Measurements from ENCODE around the gene FAM210A.

FAM210A gene

DNA sequence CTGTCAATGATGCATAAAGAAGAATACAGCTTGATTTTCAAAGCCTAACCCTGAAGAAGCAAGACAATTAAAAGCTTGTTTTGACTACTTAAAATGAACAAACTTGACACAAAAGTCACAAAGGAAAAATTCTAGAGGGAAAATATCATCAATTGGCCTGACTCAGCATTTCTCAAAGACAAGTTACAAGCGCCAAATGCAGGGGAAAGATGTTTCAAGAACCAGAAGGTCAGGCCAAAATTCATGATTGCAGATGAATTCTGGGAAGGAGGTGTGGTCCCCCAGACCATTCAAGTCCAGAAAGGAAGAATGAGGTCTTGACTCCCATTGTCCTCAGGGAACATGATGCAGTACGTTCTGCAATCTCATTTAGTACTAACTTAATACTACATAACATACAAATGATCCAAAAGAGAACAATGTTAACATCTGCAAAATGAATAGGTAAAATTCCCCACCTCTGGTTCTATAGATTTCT lies 64.5 kb downstream of the FAM210A start:
- no peak for DNase-seq (ENCODE audit: extremely low spot score)
- POLR2A ChIA-PET = no interaction called here
- TF ChIP-seq, protein P1, sequence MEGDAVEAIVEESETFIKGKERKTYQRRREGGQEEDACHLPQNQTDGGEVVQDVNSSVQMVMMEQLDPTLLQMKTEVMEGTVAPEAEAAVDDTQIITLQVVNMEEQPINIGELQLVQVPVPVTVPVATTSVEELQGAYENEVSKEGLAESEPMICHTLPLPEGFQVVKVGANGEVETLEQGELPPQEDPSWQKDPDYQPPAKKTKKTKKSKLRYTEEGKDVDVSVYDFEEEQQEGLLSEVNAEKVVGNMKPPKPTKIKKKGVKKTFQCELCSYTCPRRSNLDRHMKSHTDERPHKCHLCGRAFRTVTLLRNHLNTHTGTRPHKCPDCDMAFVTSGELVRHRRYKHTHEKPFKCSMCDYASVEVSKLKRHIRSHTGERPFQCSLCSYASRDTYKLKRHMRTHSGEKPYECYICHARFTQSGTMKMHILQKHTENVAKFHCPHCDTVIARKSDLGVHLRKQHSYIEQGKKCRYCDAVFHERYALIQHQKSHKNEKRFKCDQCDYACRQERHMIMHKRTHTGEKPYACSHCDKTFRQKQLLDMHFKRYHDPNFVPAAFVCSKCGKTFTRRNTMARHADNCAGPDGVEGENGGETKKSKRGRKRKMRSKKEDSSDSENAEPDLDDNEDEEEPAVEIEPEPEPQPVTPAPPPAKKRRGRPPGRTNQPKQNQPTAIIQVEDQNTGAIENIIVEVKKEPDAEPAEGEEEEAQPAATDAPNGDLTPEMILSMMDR (IDR thresholded peaks at IDR 0.05; ENCODE audit: control extremely low read depth, extremely low read depth, low read depth, missing control alignments) = no peak
- CTCF ChIA-PET = no interaction called here

DNA sequence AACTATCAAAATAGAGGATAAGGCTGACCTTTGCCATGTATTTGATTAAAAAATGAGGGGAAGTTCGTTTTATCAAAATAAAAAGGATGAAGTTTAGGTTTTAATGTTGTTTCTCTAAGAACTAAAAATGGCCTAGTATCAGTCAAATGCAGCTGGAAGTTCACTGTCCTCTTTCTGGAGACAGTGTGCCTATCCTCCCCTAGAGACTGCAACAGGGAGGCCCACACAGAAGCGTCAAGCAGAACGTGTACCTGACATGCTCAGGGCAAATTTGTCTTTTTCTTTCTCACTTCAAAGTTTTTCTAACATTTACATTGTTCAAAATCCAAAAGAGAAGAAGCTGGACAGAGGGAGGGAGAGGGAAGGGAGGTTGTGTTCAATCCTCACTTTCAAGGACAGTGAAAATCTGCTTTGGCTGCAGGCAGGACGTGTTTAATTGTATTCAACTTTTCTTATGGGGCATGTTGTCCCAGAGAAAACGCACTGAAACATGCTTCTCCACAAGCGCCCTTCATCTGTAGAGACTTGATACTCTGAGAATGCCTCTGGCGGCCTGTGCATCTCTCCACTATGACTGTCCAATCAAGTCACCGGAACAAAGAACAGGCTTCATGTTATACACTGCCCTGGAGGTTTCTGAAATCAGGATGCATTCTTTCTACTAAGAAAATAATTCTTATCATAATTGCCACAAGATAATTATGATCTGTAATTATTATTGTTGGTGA lies 65.1 kb downstream of the FAM210A start:
- POLR2A ChIA-PET = no interaction called here
- TF ChIP-seq, protein P1 (IDR thresholded peaks at IDR 0.05; ENCODE audit: control extremely low read depth, extremely low read depth, low read depth, missing control alignments) = no peak
- no peak for DNase-seq (ENCODE audit: extremely low spot score)
- CTCF ChIA-PET = no interaction called here

DNA sequence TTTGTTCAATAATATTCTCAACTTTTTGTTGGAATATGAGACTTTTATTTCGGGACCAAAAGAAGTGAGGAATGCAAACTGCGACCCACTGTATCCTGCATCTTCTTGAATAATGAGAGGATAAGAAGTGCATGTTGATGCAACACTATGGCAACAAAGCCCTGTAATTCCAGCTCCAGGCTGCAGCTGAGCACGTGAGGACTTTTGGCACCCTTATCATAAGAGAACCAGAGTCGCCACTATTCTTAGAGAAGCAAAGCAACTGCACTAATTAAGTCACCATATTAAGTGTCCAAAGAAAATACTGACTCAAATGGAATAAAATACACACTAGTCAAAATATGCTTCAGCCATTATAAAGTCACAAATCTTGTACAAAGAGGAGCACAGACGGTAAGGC lies 65.8 kb downstream of the FAM210A start:
- ChIA-PET POLR2A (no interaction called here), CTCF (no interaction called here)
- DNase-seq (ENCODE audit: extremely low spot score) = no peak
- TF ChIP-seq, protein P1 (IDR thresholded peaks at IDR 0.05; ENCODE audit: control extremely low read depth, extremely low read depth, low read depth, missing control alignments) = no peak

DNA sequence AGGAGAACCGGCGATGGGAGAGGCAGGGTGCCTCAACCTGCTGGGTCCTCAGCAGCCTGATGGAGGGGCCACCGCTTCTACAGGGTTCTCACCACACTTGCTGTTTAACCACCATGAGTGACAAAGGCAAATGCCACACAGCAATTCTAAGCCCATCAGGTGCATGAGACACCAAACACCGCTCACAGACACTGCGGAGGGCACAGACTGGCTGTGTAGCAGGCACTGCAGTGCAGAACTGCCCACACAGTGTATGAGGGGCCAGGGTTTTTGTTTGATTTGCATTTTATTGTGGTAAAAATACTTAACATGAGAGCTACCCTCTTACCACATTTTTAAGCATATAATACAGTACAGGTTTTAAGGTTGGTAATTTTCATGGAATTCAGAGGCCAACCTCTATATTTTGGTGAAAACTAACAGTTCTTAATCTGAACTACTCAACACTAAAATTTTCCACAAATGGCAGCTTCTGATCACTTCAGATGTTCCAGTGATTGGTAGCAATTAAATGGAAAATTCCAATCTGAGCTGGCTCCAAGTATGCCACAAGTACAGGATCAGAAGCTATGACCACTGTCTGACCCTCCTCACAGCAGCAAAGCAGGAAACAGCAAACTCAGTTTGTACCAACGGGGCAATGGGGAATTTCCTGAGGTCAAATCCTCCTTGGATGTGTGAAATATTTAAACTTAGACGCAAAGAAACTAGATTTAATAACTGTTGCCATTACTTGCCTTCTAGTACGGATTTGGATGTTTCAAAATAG lies 67.7 kb downstream of the FAM210A start:
- CTCF ChIA-PET = interaction anchor here (2.2 kb wide), 1 partner anchor 11 kb away, joined by 4 read pairs; no protein-coding TSS in a partner anchor
- no peak for DNase-seq (ENCODE audit: extremely low spot score)
- POLR2A ChIA-PET = no interaction called here
- TF ChIP-seq, protein P1 (IDR thresholded peaks at IDR 0.05; ENCODE audit: control extremely low read depth, extremely low read depth, low read depth, missing control alignments) = no peak

DNA sequence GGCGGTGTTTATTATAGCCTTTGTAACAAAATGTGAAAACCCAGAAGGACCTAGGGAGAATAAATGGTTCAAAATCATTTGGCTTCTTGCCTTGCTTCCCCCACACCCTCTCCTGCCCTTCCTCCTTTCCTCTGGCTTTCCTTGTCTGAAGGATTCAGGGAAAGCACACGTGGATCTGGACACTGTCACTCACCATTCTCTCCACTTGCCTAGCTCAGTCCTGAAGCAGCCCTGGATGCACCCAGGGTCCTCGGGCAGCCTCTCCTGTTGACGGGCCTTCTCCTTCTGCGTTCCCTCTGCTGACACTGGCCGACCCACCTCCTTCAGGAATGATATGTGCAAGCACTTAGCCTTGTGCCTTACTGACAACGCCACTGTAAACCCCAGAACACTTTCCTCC lies 68.4 kb downstream of the FAM210A start:
- POLR2A ChIA-PET = no interaction called here
- CTCF ChIA-PET = interaction anchor here (2.2 kb wide), 1 partner anchor 10 kb away, joined by 4 read pairs; no protein-coding TSS in a partner anchor
- DNase-seq (ENCODE audit: extremely low spot score) = no peak

DNA sequence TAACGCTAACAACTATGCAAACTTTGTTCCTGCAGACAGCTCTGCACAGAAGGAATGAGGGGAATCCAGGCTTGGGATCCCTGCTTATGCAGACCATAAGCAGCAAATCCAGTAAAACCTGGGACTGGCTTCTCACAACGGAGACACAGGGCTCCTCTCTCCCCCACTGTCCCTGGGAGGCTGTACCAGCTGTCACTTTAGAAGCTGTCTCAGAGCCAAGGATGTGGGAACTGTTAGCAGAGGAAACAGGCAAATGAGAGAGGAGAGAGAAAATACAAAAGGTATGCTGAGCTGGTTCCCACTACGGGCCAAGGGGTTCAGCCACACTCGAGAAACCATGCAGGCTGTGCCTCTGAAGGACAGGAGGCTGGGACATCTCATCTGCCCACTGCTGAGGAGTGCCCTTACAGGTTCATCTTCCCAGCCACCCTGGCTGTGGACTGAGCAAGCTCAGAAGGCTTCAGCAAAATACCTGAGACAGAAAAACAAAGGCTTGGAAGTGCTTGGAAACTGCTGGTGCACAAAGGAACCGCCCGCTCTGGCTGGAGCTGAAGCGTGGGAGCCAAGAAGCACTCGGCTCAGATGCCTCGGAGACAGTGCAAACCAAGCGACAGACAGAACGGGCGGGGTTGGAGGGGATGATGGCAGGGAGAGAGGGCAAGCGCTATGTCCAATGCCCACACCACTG lies 72.5 kb downstream of the FAM210A start:
- ChIA-PET CTCF (interaction anchor here (1.3 to 1.4 kb wide), 2 partner anchors 9 to 10 kb away, joined by 3 read pairs; no protein-coding TSS in a partner anchor), POLR2A (no interaction called here)
- TF ChIP-seq, protein P1 (IDR thresholded peaks at IDR 0.05; ENCODE audit: control extremely low read depth, extremely low read depth, low read depth, missing control alignments) = no peak
- no peak for DNase-seq (ENCODE audit: extremely low spot score)

More for the DNA sequence above, 68.4 kb downstream of the FAM210A start:
- TF ChIP-seq, protein P1 (IDR thresholded peaks at IDR 0.05; ENCODE audit: control extremely low read depth, extremely low read depth, low read depth, missing control alignments) = no peak

Measured in GM10248 (cell line).